Liver (tissue), 9 donors: ENCODE measurements around the gene CREG2. TPM values are rescaled to one million over a fixed set of nuclear protein-coding genes. Genes with fewer than 3 reads are reported as not detected.
A peak's percentile ranks its signal among the peaks of the same experiment; 100 is the strongest.

ENCODE experiments used
- DNase-seq: peaks from one replicate; pipeline ENCODE4 v3.0.0-alpha.2; 2017; ENCODE audit warnings: low spot score
- H3K27ac ChIP-seq, 2 donors: one replicate each; pipeline ENCODE4 v1.7.0; 2013; ENCODE audit warnings: inconsistent platforms in 2 of 2, low read length in 2 of 2, control low read depth in 1 of 2, low read depth in 1 of 2, mild to moderate bottlenecking in 1 of 2
- H3K27me3 ChIP-seq, 4 donors: one replicate each; pipeline versions ENCODE4 v1.6.1 to v1.7.0; 2013; ENCODE audit warnings: low read length in 3 of 4, inconsistent platforms in 1 of 4, mild to moderate bottlenecking in 1 of 4, moderate library complexity in 1 of 4; ENCODE audit not compliant: control insufficient read depth in 4 of 4, insufficient read depth in 4 of 4
- H3K36me3 ChIP-seq, 4 donors: one replicate each; pipeline versions ENCODE4 v1.6.1 to v1.7.0; 2013; ENCODE audit warnings: low read length in 3 of 4, mild to moderate bottlenecking in 3 of 4, low read depth in 1 of 4, moderate library complexity in 1 of 4; ENCODE audit not compliant: control insufficient read depth in 4 of 4, insufficient read depth in 3 of 4
- H3K4me1 ChIP-seq, 4 donors: one replicate each; pipeline versions ENCODE4 v1.6.1 to v1.7.0; 2013; ENCODE audit warnings: low read length in 3 of 4, mild to moderate bottlenecking in 3 of 4, moderate library complexity in 1 of 4; ENCODE audit not compliant: control insufficient read depth in 4 of 4, insufficient read depth in 4 of 4
- H3K4me3 ChIP-seq, 3 donors: one replicate each; pipeline versions ENCODE4 v1.6.1 to v1.7.0; 2013; ENCODE audit warnings: low read length in 3 of 3, control low read depth in 1 of 3, low read depth in 1 of 3, mild to moderate bottlenecking in 1 of 3
- H3K9ac ChIP-seq, 2 donors: one replicate each; pipeline ENCODE4 v1.7.0; 2013; ENCODE audit warnings: low read length in 2 of 2, mild to moderate bottlenecking in 2 of 2, moderate library complexity in 2 of 2, control low read depth in 1 of 2, low read depth in 1 of 2
- H3K9me3 ChIP-seq, 4 donors: one replicate each; pipeline versions ENCODE4 v1.6.1 to v1.7.0; 2013; ENCODE audit warnings: low read length in 3 of 4; ENCODE audit not compliant: control insufficient read depth in 4 of 4
- CTCF ChIP-seq: fragments of 150-350 bp; IDR thresholded peaks from 2 replicates; pipeline ENCODE4 v1.5.1; 2017; ENCODE audit warnings: improper control_type of control experiment, low read depth, low read length; ENCODE audit not compliant: missing input control
- EGR1 ChIP-seq, 2 donors: IDR thresholded peaks; 2 replicates each; pipeline ENCODE4 v1.6.1; 2016 to 2018; ENCODE audit warnings: antibody characterized with exemption in 2 of 2, low read depth in 2 of 2
- FOXA2 ChIP-seq: IDR thresholded peaks from 2 replicates; pipeline ENCODE4 v1.6.1; 2016; ENCODE audit warnings: antibody characterized with exemption
- GABPA ChIP-seq, 2 donors: IDR thresholded peaks in 1 of 2; conservative IDR thresholded peaks in 1 of 2; 2 replicates each; pipeline ENCODE4 v1.6.1; 2016; ENCODE audit warnings: antibody characterized with exemption in 2 of 2, mild to moderate bottlenecking in 1 of 2, moderate library complexity in 1 of 2
- HNF4A ChIP-seq, 2 donors: conservative IDR thresholded peaks; 2 replicates each; pipeline ENCODE4 v1.6.1; 2016; ENCODE audit warnings: antibody characterized with exemption in 2 of 2, mild to moderate bottlenecking in 2 of 2
- MAX ChIP-seq: IDR thresholded peaks from 2 replicates; pipeline ENCODE4 v1.6.1; 2016; ENCODE audit warnings: antibody characterized with exemption
- NR2F2 ChIP-seq: IDR thresholded peaks from 2 replicates; pipeline ENCODE4 v1.6.1; 2016; ENCODE audit warnings: antibody characterized with exemption
- RXRA ChIP-seq, 2 donors: IDR thresholded peaks; 2 replicates each; pipeline ENCODE4 v1.6.1; 2017 to 2018; ENCODE audit warnings: antibody characterized with exemption in 2 of 2, mild to moderate bottlenecking in 1 of 2
- SP1 ChIP-seq: IDR thresholded peaks from 2 replicates; pipeline ENCODE4 v1.6.1; 2018; ENCODE audit warnings: antibody characterized with exemption, mild to moderate bottlenecking
- TAF1 ChIP-seq: conservative IDR thresholded peaks from 2 replicates; pipeline ENCODE4 v1.6.1; 2016; ENCODE audit warnings: antibody characterized with exemption, mild to moderate bottlenecking
- ZBTB33 ChIP-seq: IDR thresholded peaks from 2 replicates; pipeline ENCODE4 v1.6.1; 2016; ENCODE audit warnings: antibody characterized with exemption
- WGBS: extraction: QIAGEN DNeasy Blood & Tissue Kit; methylation state at CpG from one replicate; pipeline ENCODE4 v1.1.7; 2013; 5-methylcytosine and 5-hydroxymethylcytosine counted together
- polyA plus RNA-seq, 2 donors: library from polyadenylated mRNA; stranded (reverse) in 1 of 2; unstranded in 1 of 2; fragments of 200-250 nt in 1 of 2; fragments of >200 nt in 1 of 2; fragmentation: Nextera tagmentation in 1 of 2; extraction: Ambion mirVana in 1 of 2; gene quantifications; one replicate each; pipeline versions ENCODE4 v1.2.1 to v1.2.3, GENCODE V29; 2013 to 2015
- total RNA-seq, 2 donors: library from RNA; depleted of rRNA; stranded (reverse); fragments of >200 nt; gene quantifications; one replicate each; pipeline ENCODE4 v1.2.3, GENCODE V29; 2014
- donor health status: healthy.
- donor health status: healthy.
- donor health status: healthy.
- donor health status: healthy.
- donor health status: healthy.

Gene CREG2
- total and polyA plus RNA-seq, 4 donors = 0.05 TPM; not detected in 3

- no peaks in the 10 kb centered on the region for H3K27me3 ChIP-seq
- H3K9ac ChIP-seq = no peak overlapping the region
- WGBS = 76% methylated on average over 3 of the region's 3 CpGs
- no peak overlapping the region for H3K4me3 ChIP-seq
- H3K27ac ChIP-seq = peak overlapping the region in 1 of 2 donors; percentile 28
- TF ChIP-seq FOXA2 (no peak), RXRA (IDR thresholded peaks at IDR 0.05) (peak in 1 of 2 donors; percentile 2), NR2F2 (no peak), EGR1 (IDR thresholded peaks at IDR 0.05; ENCODE audit: low read depth in 2 of 2) (no peak), TAF1 (no peak)
- peaks cover 0 to 20% (median 2%) of the 10 kb centered on the region in 4 donors for H3K4me1 ChIP-seq
- DNase-seq = no peak
- H3K9me3 ChIP-seq = no peaks in the 10 kb centered on the region
- no peaks in the 10 kb centered on the region for H3K36me3 ChIP-seq
Observed at GRCh38 chr2:101311696-101312017, 75.6 kb downstream of the CREG2 start.

GRCh38 chr2:101310834-101311695 is 76.2 kb downstream of the CREG2 start:
- Histone ChIP-seq H3K27ac (peak overlapping the region in 1 of 2 donors; percentile 28), H3K9me3 (no peaks in the 10 kb centered on the region), H3K27me3 (no peaks in the 10 kb centered on the region), H3K4me1 (peaks cover 0 to 26% (median 4%) of the 10 kb centered on the region in 4 donors), H3K4me3 (no peak overlapping the region), H3K36me3 (no peaks in the 10 kb centered on the region), H3K9ac (no peak overlapping the region)
- no peak for DNase-seq
- 80% methylated on average over 7 of the region's 7 CpGs for WGBS
- TF ChIP-seq HNF4A (conservative IDR thresholded peaks at IDR 0.05) = no peak
- TF ChIP-seq RXRA (IDR thresholded peaks at IDR 0.05) = peak in 1 of 2 donors; percentile 23
- TF ChIP-seq ZBTB33 = no peak
- no peak for TF ChIP-seq NR2F2
- TF ChIP-seq EGR1 (IDR thresholded peaks at IDR 0.05; ENCODE audit: low read depth in 2 of 2) = no peak
- TF ChIP-seq CTCF = no peak
- no peak for TF ChIP-seq GABPA (IDR thresholded peaks at IDR 0.05 in 1 of 2, conservative IDR thresholded peaks at IDR 0.05 in 1 of 2)
- no peak for TF ChIP-seq MAX
- TF ChIP-seq SP1 = peak; percentile 31

- no peak for DNase-seq
- Histone ChIP-seq H3K9me3 (no peaks in the 10 kb centered on the region), H3K4me3 (no peak overlapping the region), H3K9ac (no peak overlapping the region), H3K36me3 (no peaks in the 10 kb centered on the region), H3K27me3 (no peaks in the 10 kb centered on the region), H3K4me1 (peaks cover 3 to 34% (median 11%) of the 10 kb centered on the region in 4 donors), H3K27ac (no peak overlapping the region)
- WGBS = 73% methylated on average over 10 of the region's 10 CpGs
- TF ChIP-seq MAX = no peak
- peak; percentile 8 to 48 for TF ChIP-seq HNF4A (conservative IDR thresholded peaks at IDR 0.05)
- no peak for TF ChIP-seq NR2F2
- TF ChIP-seq SP1 = peak; percentile 24
- TF ChIP-seq EGR1 (IDR thresholded peaks at IDR 0.05; ENCODE audit: low read depth in 2 of 2) = no peak
- TF ChIP-seq RXRA (IDR thresholded peaks at IDR 0.05) = no peak
Observed at GRCh38 chr2:101310090-101310833, 77.0 kb downstream of the CREG2 start.
